Measurements from ENCODE around the gene ACOT8. TPM values are rescaled to one million over a fixed set of nuclear protein-coding genes. Genes with fewer than 3 reads are reported as not detected.
A peak's percentile ranks its signal among the peaks of the same experiment; 100 is the strongest.
"Not testable (repeated sequence)": the region's sequence is repeated elsewhere in the genome, so short reads cannot be mapped to it uniquely, and the experiment has no call there.

ACOT8 gene
- total RNA-seq, 1 donor from 2014 or later, result 15.9 TPM

DNA sequence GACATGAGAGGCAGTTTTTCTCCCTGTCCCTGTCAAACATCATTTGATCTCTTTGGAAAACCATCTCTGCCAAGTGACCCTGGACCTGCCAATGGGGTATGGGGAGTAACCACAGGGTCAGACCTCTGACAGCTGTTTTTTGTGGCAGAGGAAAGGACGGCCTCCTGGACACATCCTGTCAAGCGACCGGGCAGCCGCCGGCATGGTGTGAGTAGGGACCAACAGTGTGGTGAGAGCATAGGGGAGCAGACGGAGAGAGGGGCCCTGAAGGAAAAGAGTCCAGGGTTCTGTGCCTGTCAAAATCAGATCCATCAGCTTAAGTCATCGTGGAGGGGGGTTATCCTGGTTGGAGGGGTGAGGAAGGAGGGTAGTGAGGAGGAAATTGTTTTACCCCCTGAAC lies 55.3 kb downstream of the ACOT8 start:
- no peak overlapping the region for H3K4me3 Mint-ChIP-seq (ENCODE audit: unreplicated experiment)
- H3K36me3 Mint-ChIP-seq (ENCODE audit: low read depth), result peaks cover 28% of the 10 kb centered on the region
- H3K9me3 Mint-ChIP-seq (ENCODE audit: low read depth), result no peaks in the 10 kb centered on the region
- peaks cover 6% of the 10 kb centered on the region for H3K4me1 Mint-ChIP-seq (ENCODE audit: low read depth)
- TF ChIP-seq, protein P1, sequence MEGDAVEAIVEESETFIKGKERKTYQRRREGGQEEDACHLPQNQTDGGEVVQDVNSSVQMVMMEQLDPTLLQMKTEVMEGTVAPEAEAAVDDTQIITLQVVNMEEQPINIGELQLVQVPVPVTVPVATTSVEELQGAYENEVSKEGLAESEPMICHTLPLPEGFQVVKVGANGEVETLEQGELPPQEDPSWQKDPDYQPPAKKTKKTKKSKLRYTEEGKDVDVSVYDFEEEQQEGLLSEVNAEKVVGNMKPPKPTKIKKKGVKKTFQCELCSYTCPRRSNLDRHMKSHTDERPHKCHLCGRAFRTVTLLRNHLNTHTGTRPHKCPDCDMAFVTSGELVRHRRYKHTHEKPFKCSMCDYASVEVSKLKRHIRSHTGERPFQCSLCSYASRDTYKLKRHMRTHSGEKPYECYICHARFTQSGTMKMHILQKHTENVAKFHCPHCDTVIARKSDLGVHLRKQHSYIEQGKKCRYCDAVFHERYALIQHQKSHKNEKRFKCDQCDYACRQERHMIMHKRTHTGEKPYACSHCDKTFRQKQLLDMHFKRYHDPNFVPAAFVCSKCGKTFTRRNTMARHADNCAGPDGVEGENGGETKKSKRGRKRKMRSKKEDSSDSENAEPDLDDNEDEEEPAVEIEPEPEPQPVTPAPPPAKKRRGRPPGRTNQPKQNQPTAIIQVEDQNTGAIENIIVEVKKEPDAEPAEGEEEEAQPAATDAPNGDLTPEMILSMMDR (IDR thresholded peaks at IDR 0.05), result no peak
- H3K27ac Mint-ChIP-seq (ENCODE audit: unreplicated experiment), result no peak overlapping the region
- H3K27me3 Mint-ChIP-seq (ENCODE audit: low read depth), result no peaks in the 10 kb centered on the region
- DNase-seq (ENCODE audit: low spot score), result no peak

DNA sequence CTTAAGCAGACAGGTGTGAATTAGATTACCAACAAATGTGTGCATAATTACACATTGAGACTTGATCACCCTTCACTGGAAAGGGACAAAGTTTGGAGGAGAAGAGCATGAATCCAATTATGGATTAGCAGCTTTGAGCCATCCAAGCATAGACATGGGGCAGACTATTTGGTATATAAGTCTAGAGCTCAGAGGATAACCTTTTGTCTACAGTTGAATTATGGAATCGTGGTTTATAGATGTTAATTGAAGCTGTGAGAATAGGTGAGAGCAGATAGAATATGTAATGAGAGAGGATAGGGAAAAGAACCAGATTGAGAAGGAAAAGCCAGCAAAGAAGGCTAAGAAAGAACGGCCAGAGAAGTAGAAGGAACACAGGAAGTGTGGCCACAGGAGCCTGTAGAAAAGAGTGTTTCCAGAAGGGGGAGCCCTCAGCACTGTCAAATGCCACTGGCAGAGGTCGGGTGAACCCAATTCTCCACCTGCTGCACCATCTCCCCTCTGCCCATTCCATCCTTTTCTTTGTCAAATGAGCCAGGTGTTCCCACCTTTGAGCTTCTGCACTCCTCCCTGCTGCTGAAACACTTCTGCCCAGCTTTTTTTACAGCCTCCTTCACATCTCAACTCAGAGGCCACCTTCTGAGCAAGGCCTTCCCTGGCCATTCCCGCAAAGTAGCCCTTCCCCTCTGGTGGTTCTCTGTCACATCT lies 58.1 kb downstream of the ACOT8 start:
- DNase-seq (ENCODE audit: low spot score), result no peak
- Mint-ChIP-seq H3K36me3 (ENCODE audit: low read depth) (peaks cover 26% of the 10 kb centered on the region), H3K4me1 (ENCODE audit: low read depth) (peaks cover 6% of the 10 kb centered on the region), H3K27me3 (ENCODE audit: low read depth) (no peaks in the 10 kb centered on the region), H3K9me3 (ENCODE audit: low read depth) (no peaks in the 10 kb centered on the region), H3K4me3 (ENCODE audit: unreplicated experiment) (no peak overlapping the region), H3K27ac (ENCODE audit: unreplicated experiment) (peak overlapping the region; percentile 9)
- TF ChIP-seq, protein P1 (IDR thresholded peaks at IDR 0.05), result peak; percentile 86

GRCh38 chr20:45797955-45798354 lies 59.2 kb downstream of the ACOT8 start:
- not testable (repeated sequence) for H3K27me3 Mint-ChIP-seq (ENCODE audit: low read depth)
- H3K36me3 Mint-ChIP-seq (ENCODE audit: low read depth), result peaks cover 20% of the 10 kb centered on the region

DNA sequence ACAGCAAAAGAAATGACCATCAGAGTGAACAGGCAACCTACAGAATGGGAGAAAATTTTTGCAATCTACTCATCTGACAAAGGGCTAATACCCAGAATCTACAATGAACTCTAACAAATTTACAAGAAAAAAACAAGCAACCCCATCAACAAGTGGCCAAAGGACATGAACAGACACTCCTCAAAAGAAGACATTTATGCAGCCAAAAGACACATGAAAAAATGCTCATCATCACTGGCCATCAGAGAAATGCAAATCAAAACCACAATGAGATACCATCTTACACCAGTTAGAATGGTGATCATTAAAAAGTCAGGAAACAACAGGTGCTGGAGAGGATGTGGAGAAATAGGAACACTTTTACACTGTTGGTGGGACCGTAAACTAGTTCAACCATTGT lies 59.7 kb downstream of the ACOT8 start:
- Mint-ChIP-seq H3K4me1 (ENCODE audit: low read depth) (peaks cover 11% of the 10 kb centered on the region), H3K36me3 (ENCODE audit: low read depth) (peaks cover 20% of the 10 kb centered on the region)
- H3K4me3 Mint-ChIP-seq (ENCODE audit: unreplicated experiment); H3K27me3 Mint-ChIP-seq (ENCODE audit: low read depth); H3K9me3 Mint-ChIP-seq (ENCODE audit: low read depth); H3K27ac Mint-ChIP-seq (ENCODE audit: unreplicated experiment); DNase-seq (ENCODE audit: low spot score): not testable (repeated sequence)

More at GRCh38 chr20:45797955-45798354, 59.2 kb downstream of the ACOT8 start:
- DNase-seq (ENCODE audit: low spot score); H3K4me3 Mint-ChIP-seq (ENCODE audit: unreplicated experiment); H3K27ac Mint-ChIP-seq (ENCODE audit: unreplicated experiment); H3K9me3 Mint-ChIP-seq (ENCODE audit: low read depth); H3K4me1 Mint-ChIP-seq (ENCODE audit: low read depth): not testable (repeated sequence)

GRCh38 chr20:45796337-45797065 lies 60.7 kb downstream of the ACOT8 start:
- Mint-ChIP-seq H3K9me3 (ENCODE audit: low read depth) (no peaks in the 10 kb centered on the region), H3K36me3 (ENCODE audit: low read depth) (peaks cover 14% of the 10 kb centered on the region), H3K27me3 (ENCODE audit: low read depth) (no peaks in the 10 kb centered on the region), H3K4me3 (ENCODE audit: unreplicated experiment) (no peak overlapping the region), H3K4me1 (ENCODE audit: low read depth) (peaks cover 17% of the 10 kb centered on the region), H3K27ac (ENCODE audit: unreplicated experiment) (no peak overlapping the region)
- no peak for DNase-seq (ENCODE audit: low spot score)
- TF ChIP-seq, protein P1 (IDR thresholded peaks at IDR 0.05), result no peak

GRCh38 chr20:45792317-45793118 lies 64.7 kb downstream of the ACOT8 start:
- H3K36me3 Mint-ChIP-seq (ENCODE audit: low read depth), result peaks cover 13% of the 10 kb centered on the region
- H3K27ac Mint-ChIP-seq (ENCODE audit: unreplicated experiment), result peak overlapping the region; percentile 77
- H3K4me1 Mint-ChIP-seq (ENCODE audit: low read depth), result peaks cover 13% of the 10 kb centered on the region
- no peaks in the 10 kb centered on the region for H3K9me3 Mint-ChIP-seq (ENCODE audit: low read depth)
- DNase-seq (ENCODE audit: low spot score), result no peak
- no peaks in the 10 kb centered on the region for H3K27me3 Mint-ChIP-seq (ENCODE audit: low read depth)
- TF ChIP-seq, protein P1 (IDR thresholded peaks at IDR 0.05), result no peak
- H3K4me3 Mint-ChIP-seq (ENCODE audit: unreplicated experiment), result peak overlapping the region; percentile 98

All from chondrocyte (in vitro differentiated cells).